H9 (cell line): ENCODE measurements around the gene EPHA2. TPM values are rescaled to one million over a fixed set of nuclear protein-coding genes. Genes with fewer than 3 reads are reported as not detected.

ENCODE experiments used
- DNase-seq: peaks from one replicate; pipeline ENCODE4 v3.0.0-alpha.2; 2017
- H2AFZ ChIP-seq: one replicate; pipeline ENCODE4 v1.6.1; 2013; ENCODE audit warnings: mild to moderate bottlenecking, low read length, control low read depth, moderate library complexity
- H2AK5ac ChIP-seq: 2 replicates; pipeline ENCODE4 v1.6.1; 2013; ENCODE audit warnings: low read length, control low read depth, mixed read lengths; ENCODE audit not compliant: insufficient read length
- H2BK120ac ChIP-seq: one replicate; pipeline ENCODE4 v1.6.1; 2013; ENCODE audit warnings: low read depth, mild to moderate bottlenecking, low read length, control low read depth, inconsistent platforms; ENCODE audit not compliant: poor library complexity, severe bottlenecking
- H2BK12ac ChIP-seq: 2 replicates; pipeline ENCODE4 v1.6.1; 2013; ENCODE audit warnings: low read length, control low read depth, mixed read lengths, low read depth; ENCODE audit not compliant: insufficient read length
- H2BK15ac ChIP-seq: 2 replicates; pipeline ENCODE4 v1.6.1; 2013; ENCODE audit warnings: low read depth, low read length, control low read depth
- H2BK20ac ChIP-seq: one replicate; pipeline ENCODE4 v1.6.1; 2013; ENCODE audit warnings: low read depth, mild to moderate bottlenecking, low read length, control low read depth, inconsistent platforms; ENCODE audit not compliant: poor library complexity, severe bottlenecking
- H2BK5ac ChIP-seq: 2 replicates; pipeline ENCODE4 v1.6.1; 2013; ENCODE audit warnings: low read length, control low read depth, mixed read lengths; ENCODE audit not compliant: insufficient read length
- H3K14ac ChIP-seq: 2 replicates; pipeline ENCODE4 v1.6.1; 2013; ENCODE audit warnings: low read length, control low read depth; ENCODE audit not compliant: insufficient read depth
- H3K18ac ChIP-seq: 2 replicates; pipeline ENCODE4 v1.6.1; 2013; ENCODE audit warnings: low read depth, mild to moderate bottlenecking, mixed read lengths, low read length, control low read depth; ENCODE audit not compliant: insufficient read length
- H3K23ac ChIP-seq: 2 replicates; pipeline ENCODE4 v1.6.1; 2013; ENCODE audit warnings: low read length, control low read depth, mixed read lengths, low read depth; ENCODE audit not compliant: insufficient read length
- H3K23me2 ChIP-seq: 2 replicates; pipeline ENCODE4 v1.6.1; 2013; ENCODE audit warnings: low read depth, mild to moderate bottlenecking, mixed read lengths, low read length, control low read depth; ENCODE audit not compliant: insufficient read length, poor library complexity, severe bottlenecking
- H3K27ac ChIP-seq: 2 replicates; pipeline ENCODE4 v1.5.1; 2013; ENCODE audit warnings: low read length, control low read depth, mixed read lengths, low read depth; ENCODE audit not compliant: insufficient read length
- H3K27me3 ChIP-seq: 2 replicates; pipeline ENCODE4 v1.6.1; 2013; ENCODE audit warnings: low read length, control low read depth, inconsistent platforms; ENCODE audit not compliant: insufficient read depth
- H3K4ac ChIP-seq: 2 replicates; pipeline ENCODE4 v1.6.1; 2013; ENCODE audit warnings: low read depth, mild to moderate bottlenecking, control low read depth, inconsistent platforms, low read length, moderate library complexity
- H3K4me1 ChIP-seq: 2 replicates; pipeline ENCODE4 v1.6.1; 2013; ENCODE audit warnings: low read length, control low read depth, inconsistent platforms; ENCODE audit not compliant: insufficient read depth
- H3K4me2 ChIP-seq: 2 replicates; pipeline ENCODE4 v1.6.1; 2013; ENCODE audit warnings: low read length, control low read depth, mixed read lengths; ENCODE audit not compliant: insufficient read length, insufficient read depth
- H3K56ac ChIP-seq: 2 replicates; pipeline ENCODE4 v1.6.1; 2013; ENCODE audit warnings: low read depth, mild to moderate bottlenecking, mixed read lengths, low read length, control low read depth; ENCODE audit not compliant: insufficient read length
- H3K79me1 ChIP-seq: 2 replicates; pipeline ENCODE4 v1.6.1; 2013; ENCODE audit warnings: low read depth, mild to moderate bottlenecking, moderate library complexity, low read length, control low read depth, inconsistent platforms; ENCODE audit not compliant: insufficient read depth, poor library complexity, severe bottlenecking
- H3K79me2 ChIP-seq: 2 replicates; pipeline ENCODE4 v1.6.1; 2013; ENCODE audit warnings: low read length, control low read depth, inconsistent platforms; ENCODE audit not compliant: insufficient read depth
- H3K9ac ChIP-seq: 2 replicates; pipeline ENCODE4 v1.6.1; 2013; ENCODE audit warnings: low read length, control low read depth, mixed read lengths; ENCODE audit not compliant: insufficient read length; ENCODE audit errors: extremely low read depth
- H3K9me3 ChIP-seq: one replicate; pipeline ENCODE4 v1.6.1; 2013; ENCODE audit warnings: low read depth, low read length, inconsistent platforms; ENCODE audit not compliant: control insufficient read depth
- H3T11ph ChIP-seq: one replicate; pipeline ENCODE4 v1.6.1; 2013; ENCODE audit warnings: mild to moderate bottlenecking, low read length, control low read depth, inconsistent platforms
- H4K20me1 ChIP-seq: one replicate; pipeline ENCODE4 v1.6.1; 2013; ENCODE audit not compliant: control insufficient read depth, insufficient read length, insufficient read depth
- H4K5ac ChIP-seq: 2 replicates; pipeline ENCODE4 v1.6.1; 2013; ENCODE audit warnings: low read depth, mild to moderate bottlenecking, mixed read lengths, low read length, control low read depth; ENCODE audit not compliant: insufficient read length
- H4K8ac ChIP-seq: replicated peaks from 2 replicates; pipeline ENCODE4 v1.6.1; 2013; ENCODE audit warnings: low read length, control low read depth, mixed read lengths, low read depth; ENCODE audit not compliant: insufficient read length
- H4K91ac ChIP-seq: 2 replicates; pipeline ENCODE4 v1.6.1; 2013; ENCODE audit warnings: low read depth, mild to moderate bottlenecking, moderate library complexity, mixed read lengths, low read length, control low read depth; ENCODE audit not compliant: insufficient read length
- H3K27ac Mint-ChIP-seq, 3 experiments: 2 replicates in 2 of 3; 3 replicates in 1 of 3; pipeline ENCODE4 v1.8.0; 2020 to 2021; ENCODE audit warnings: mixed read lengths in 3 of 3, mild to moderate bottlenecking in 1 of 3, moderate library complexity in 1 of 3
- H3K27me3 Mint-ChIP-seq: 2 replicates; pipeline ENCODE4 v1.8.0; 2021; ENCODE audit warnings: low read depth, mild to moderate bottlenecking, moderate library complexity, mixed read lengths
- H3K36me3 Mint-ChIP-seq, 3 experiments: 2 replicates in 2 of 3; 3 replicates in 1 of 3; pipeline ENCODE4 v1.8.0; 2020 to 2021; ENCODE audit warnings: low read depth in 3 of 3, mixed read lengths in 3 of 3; ENCODE audit not compliant: insufficient read depth in 1 of 3
- H3K4me1 Mint-ChIP-seq, 2 experiments: 2 replicates each; pipeline ENCODE4 v1.8.0; 2020; ENCODE audit warnings: mixed read lengths in 2 of 2
- H3K4me3 Mint-ChIP-seq, 2 experiments: 2 replicates in 1 of 2; 3 replicates in 1 of 2; pipeline ENCODE4 v1.8.0; 2020 to 2021; ENCODE audit warnings: mild to moderate bottlenecking in 2 of 2, mixed read lengths in 2 of 2, moderate library complexity in 1 of 2
- H3K9me3 Mint-ChIP-seq, 2 experiments: 2 replicates in 1 of 2; 3 replicates in 1 of 2; pipeline ENCODE4 v1.8.0; 2020; ENCODE audit warnings: mild to moderate bottlenecking in 2 of 2, mixed read lengths in 2 of 2, moderate library complexity in 1 of 2
- CTCF ChIP-seq: fragments of 200-600 bp; sonication (generic); conservative IDR thresholded peaks from 3 replicates; pipeline ENCODE4 v1.8.0; 2021; ENCODE audit warnings: antibody characterized with exemption, mild to moderate bottlenecking
- WGBS: extraction: QIAGEN DNeasy Blood & Tissue Kit; methylation state at CpG from one replicate; pipeline ENCODE4 v1.1.7; 2013; ENCODE audit warnings: missing lambda C conversion rate, low lambda C conversion rate, mixed read lengths; ENCODE audit not compliant: insufficient read length; ENCODE audit errors: extremely low coverage; 5-methylcytosine and 5-hydroxymethylcytosine counted together
- total RNA-seq: library from RNA; stranded (reverse); gene quantifications from 2 replicates; pipeline ENCODE4 v1.2.1, GENCODE V29; 2021

EPHA2 gene
- total RNA-seq, 1 experiment from 2014 or later, result 33.1 TPM

- Histone ChIP-seq H3K4ac (no peak overlapping the region), H3K18ac (peak overlapping the region; percentile 32), H3K79me1 (no peaks in the 10 kb centered on the region), H2AFZ (no peak overlapping the region), H4K20me1 (no peaks in the 10 kb centered on the region), H2BK5ac (no peak overlapping the region), H3K23ac (no peak overlapping the region), H3K27ac (no peak overlapping the region), H2BK120ac (no peak overlapping the region), H2AK5ac (no peak overlapping the region), H2BK20ac (no peak overlapping the region), H2BK15ac (no peak overlapping the region), H3K23me2 (no peaks in the 10 kb centered on the region), H4K8ac (no peak overlapping the region), H4K5ac (no peak overlapping the region), H3K14ac (no peak overlapping the region), H3T11ph (no peak overlapping the region), H3K79me2 (no peaks in the 10 kb centered on the region), H4K91ac (no peak overlapping the region), H2BK12ac (no peak overlapping the region), H3K4me1 (no peaks in the 10 kb centered on the region), H3K4me2 (no peak overlapping the region), H3K56ac (no peak overlapping the region), H3K27me3 (no peaks in the 10 kb centered on the region), H3K9ac (no peak overlapping the region), H3K9me3 (no peaks in the 10 kb centered on the region)
- DNase-seq, result no peak
- H3K36me3 Mint-ChIP-seq, result no peaks in the 10 kb centered on the region
- peaks cover 12 to 15% of the 10 kb centered on the region in 2 experiments for H3K4me1 Mint-ChIP-seq
- TF ChIP-seq CTCF, result no peak
- no CpG with 5 or more reads among the region's 10 CpGs for WGBS
- H3K9me3 Mint-ChIP-seq, result no peaks in the 10 kb centered on the region
- H3K27me3 Mint-ChIP-seq, result peaks cover 8% of the 10 kb centered on the region; the same call in 1 of the 2 replicates
- no peak overlapping the region for H3K4me3 Mint-ChIP-seq
- H3K27ac Mint-ChIP-seq, result peak overlapping the region in 2 of 3 experiments; percentile 49 to 63; a peak in 1 of 7 replicates
Observed at GRCh38 chr1:16184557-16185303, 28.9 kb upstream of the EPHA2 start.
